HL-60 (cell line): ENCODE results near the gene SV2C.

ENCODE experiments used
- POLR2AphosphoS5 ChIP-seq: IDR thresholded peaks from 2 replicates; pipeline ENCODE4 v1.6.1; 2012; ENCODE audit warnings: low read depth
- SPI1 ChIP-seq: IDR thresholded peaks from 2 replicates; pipeline ENCODE4 v1.6.1; 2012; ENCODE audit warnings: low read depth, mild to moderate bottlenecking, borderline replicate concordance
- TF ChIP-seq, protein P1 (sequence below): IDR thresholded peaks from one replicate; pipeline ENCODE4 v1.5.1; 2011; ENCODE audit warnings: low read length, control low read depth, inconsistent platforms; ENCODE audit not compliant: insufficient read depth
- TF ChIP-seq, protein P2 (sequence below): IDR thresholded peaks from 2 replicates; pipeline ENCODE4 v1.6.1; 2012; ENCODE audit warnings: low read depth; ENCODE audit not compliant: insufficient replicate concordance

DNA sequence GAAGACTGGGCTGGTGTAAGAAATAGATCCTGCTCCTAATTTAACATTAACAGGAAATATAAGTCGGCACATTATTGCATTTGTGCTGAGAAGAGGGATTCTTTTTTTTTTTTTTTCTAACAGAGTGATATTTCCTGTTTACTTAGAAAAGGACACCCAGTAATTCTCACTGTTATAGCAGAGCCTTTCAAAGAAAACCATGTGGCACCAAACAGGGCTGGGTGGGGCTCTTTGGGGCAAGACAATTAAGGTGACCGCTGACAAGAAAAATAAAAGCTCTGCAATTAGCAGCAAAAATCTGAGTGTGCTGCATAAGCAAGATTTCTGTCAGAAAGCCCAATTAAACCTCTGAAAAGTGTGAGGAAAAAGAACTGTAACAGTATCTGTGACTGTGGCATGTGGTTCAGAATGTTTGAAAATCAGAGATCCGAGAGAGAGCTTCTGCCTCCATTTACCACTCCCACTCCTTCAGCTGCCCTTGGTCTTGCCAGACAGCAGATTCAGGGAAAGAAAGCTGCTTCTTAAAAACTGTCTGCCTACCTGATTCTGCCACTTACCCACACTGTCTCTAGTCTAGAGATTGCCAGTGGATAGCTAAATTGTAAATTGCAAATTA is 242.8 kb downstream of the SV2C start:
- TF ChIP-seq, protein P1, sequence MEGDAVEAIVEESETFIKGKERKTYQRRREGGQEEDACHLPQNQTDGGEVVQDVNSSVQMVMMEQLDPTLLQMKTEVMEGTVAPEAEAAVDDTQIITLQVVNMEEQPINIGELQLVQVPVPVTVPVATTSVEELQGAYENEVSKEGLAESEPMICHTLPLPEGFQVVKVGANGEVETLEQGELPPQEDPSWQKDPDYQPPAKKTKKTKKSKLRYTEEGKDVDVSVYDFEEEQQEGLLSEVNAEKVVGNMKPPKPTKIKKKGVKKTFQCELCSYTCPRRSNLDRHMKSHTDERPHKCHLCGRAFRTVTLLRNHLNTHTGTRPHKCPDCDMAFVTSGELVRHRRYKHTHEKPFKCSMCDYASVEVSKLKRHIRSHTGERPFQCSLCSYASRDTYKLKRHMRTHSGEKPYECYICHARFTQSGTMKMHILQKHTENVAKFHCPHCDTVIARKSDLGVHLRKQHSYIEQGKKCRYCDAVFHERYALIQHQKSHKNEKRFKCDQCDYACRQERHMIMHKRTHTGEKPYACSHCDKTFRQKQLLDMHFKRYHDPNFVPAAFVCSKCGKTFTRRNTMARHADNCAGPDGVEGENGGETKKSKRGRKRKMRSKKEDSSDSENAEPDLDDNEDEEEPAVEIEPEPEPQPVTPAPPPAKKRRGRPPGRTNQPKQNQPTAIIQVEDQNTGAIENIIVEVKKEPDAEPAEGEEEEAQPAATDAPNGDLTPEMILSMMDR = no peak
- TF ChIP-seq POLR2AphosphoS5 (no peak), SPI1 (no peak)
- TF ChIP-seq, protein P2, sequence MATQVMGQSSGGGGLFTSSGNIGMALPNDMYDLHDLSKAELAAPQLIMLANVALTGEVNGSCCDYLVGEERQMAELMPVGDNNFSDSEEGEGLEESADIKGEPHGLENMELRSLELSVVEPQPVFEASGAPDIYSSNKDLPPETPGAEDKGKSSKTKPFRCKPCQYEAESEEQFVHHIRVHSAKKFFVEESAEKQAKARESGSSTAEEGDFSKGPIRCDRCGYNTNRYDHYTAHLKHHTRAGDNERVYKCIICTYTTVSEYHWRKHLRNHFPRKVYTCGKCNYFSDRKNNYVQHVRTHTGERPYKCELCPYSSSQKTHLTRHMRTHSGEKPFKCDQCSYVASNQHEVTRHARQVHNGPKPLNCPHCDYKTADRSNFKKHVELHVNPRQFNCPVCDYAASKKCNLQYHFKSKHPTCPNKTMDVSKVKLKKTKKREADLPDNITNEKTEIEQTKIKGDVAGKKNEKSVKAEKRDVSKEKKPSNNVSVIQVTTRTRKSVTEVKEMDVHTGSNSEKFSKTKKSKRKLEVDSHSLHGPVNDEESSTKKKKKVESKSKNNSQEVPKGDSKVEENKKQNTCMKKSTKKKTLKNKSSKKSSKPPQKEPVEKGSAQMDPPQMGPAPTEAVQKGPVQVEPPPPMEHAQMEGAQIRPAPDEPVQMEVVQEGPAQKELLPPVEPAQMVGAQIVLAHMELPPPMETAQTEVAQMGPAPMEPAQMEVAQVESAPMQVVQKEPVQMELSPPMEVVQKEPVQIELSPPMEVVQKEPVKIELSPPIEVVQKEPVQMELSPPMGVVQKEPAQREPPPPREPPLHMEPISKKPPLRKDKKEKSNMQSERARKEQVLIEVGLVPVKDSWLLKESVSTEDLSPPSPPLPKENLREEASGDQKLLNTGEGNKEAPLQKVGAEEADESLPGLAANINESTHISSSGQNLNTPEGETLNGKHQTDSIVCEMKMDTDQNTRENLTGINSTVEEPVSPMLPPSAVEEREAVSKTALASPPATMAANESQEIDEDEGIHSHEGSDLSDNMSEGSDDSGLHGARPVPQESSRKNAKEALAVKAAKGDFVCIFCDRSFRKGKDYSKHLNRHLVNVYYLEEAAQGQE = no peak
